Gastroesophageal sphincter (tissue), 4 donors: ENCODE results near the gene RAPGEF5. TPM values are rescaled to one million over a fixed set of nuclear protein-coding genes. Genes with fewer than 3 reads are reported as not detected.

Source experiments
- ATAC-seq: fragments of 150-250 bp; one replicate; pipeline ENCODE4 v1.9.1; 2016; ENCODE audit warnings: mild to moderate bottlenecking, moderate library complexity
- H3K27ac ChIP-seq, 4 donors: fragments of 200-600 bp; sonication (generic) in 3 of 4; 1 replicate in 3 of 4; 2 replicates in 1 of 4; pipeline ENCODE4 v1.5.1; 2016 to 2019
- H3K27me3 ChIP-seq: fragments of 200-600 bp; sonication (generic); one replicate; pipeline ENCODE4 v1.5.1; 2019
- H3K36me3 ChIP-seq, 2 donors: fragments of 200-600 bp; sonication (generic); one replicate each; pipeline ENCODE4 v1.5.1; 2019; ENCODE audit warnings: control low read depth in 1 of 2
- H3K4me1 ChIP-seq, 3 donors: fragments of 200-600 bp; sonication (generic); 1 replicate in 2 of 3; 2 replicates in 1 of 3; pipeline ENCODE4 v1.5.1; 2016 to 2019; ENCODE audit warnings: control low read depth in 2 of 3
- H3K4me3 ChIP-seq, 2 donors: fragments of 200-600 bp; sonication (generic); one replicate each; pipeline ENCODE4 v1.5.1; 2019; ENCODE audit warnings: mild to moderate bottlenecking in 1 of 2, moderate library complexity in 1 of 2
- H3K9me3 ChIP-seq, 3 donors: fragments of 200-600 bp; sonication (generic); one replicate each; pipeline ENCODE4 v1.5.1; 2017 to 2019; ENCODE audit warnings: control low read depth in 2 of 3
- CTCF ChIP-seq, 4 experiments: fragments of 200-600 bp in 2 of 4; fragments of 450-650 bp in 2 of 4; sonication (generic) in 1 of 4; IDR thresholded peaks; one replicate each; pipeline ENCODE4 v1.5.1; 2017 to 2019; ENCODE audit warnings: antibody characterized with exemption in 4 of 4, mild to moderate bottlenecking in 2 of 4, moderate library complexity in 2 of 4
- EP300 ChIP-seq: sonication (generic); formaldehyde crosslinking; IDR thresholded peaks from one replicate; pipeline ENCODE4 v1.6.1; 2017; ENCODE audit warnings: antibody characterized with exemption, mild to moderate bottlenecking
- POLR2A ChIP-seq, 2 donors: fragments of 450-650 bp; IDR thresholded peaks; one replicate each; pipeline ENCODE4 v1.6.1; 2017; ENCODE audit warnings: antibody characterized with exemption in 2 of 2, mild to moderate bottlenecking in 2 of 2, moderate library complexity in 1 of 2
- POLR2AphosphoS5 ChIP-seq: sonication (generic); formaldehyde crosslinking; IDR thresholded peaks from one replicate; pipeline ENCODE4 v1.6.1; 2017; ENCODE audit warnings: antibody characterized with exemption
- WGBS, 2 donors: methylation state at CpG; one replicate each; pipeline ENCODE4 v1.1.5; 2018; ENCODE audit warnings: low coverage in 1 of 2; 5-methylcytosine and 5-hydroxymethylcytosine counted together
- total RNA-seq, 4 donors: library from RNA; depleted of rRNA; stranded (reverse); fragments of >200 nt; gene quantifications; one replicate each; pipeline ENCODE4 v1.1.0, GENCODE V29; 2016

The RAPGEF5 gene
- total RNA-seq, 4 donors from 2014 or later: 21.5 to 29.8 (median 26.6) TPM

GRCh38 chr7:22395222-22395621, 38.3 kb upstream of the RAPGEF5 start:
- Histone ChIP-seq H3K36me3 (no peaks in the 10 kb centered on the region), H3K4me1 (no peaks in the 10 kb centered on the region), H3K9me3 (no peaks in the 10 kb centered on the region), H3K27me3 (no peaks in the 10 kb centered on the region), H3K4me3 (no peak overlapping the region), H3K27ac (no peak overlapping the region)
- TF ChIP-seq EP300 (no peak), POLR2A (IDR thresholded peaks at IDR 0.05) (no peak)
- WGBS, 2 donors: no CpG with 5 or more reads among the region's 6 CpGs
- no peak for ATAC-seq

DNA sequence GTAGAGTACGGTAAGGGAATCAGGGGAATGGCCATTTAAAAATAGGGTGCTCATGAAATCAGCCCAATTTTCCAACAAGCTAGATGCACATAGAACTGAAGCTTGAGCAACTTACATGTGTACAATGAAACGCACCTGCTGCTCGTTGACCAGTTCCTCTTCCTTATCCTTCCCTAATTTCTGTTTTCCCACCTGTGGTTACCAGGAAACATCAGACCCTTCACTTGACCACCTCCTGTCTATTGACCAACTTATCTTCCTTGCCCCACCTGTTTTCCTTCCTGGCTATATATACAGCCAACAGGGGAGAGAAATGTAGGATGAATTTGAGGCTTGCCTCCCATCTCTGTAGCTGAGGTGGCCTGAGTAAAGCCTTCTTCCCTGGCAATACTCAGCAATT, 37.8 kb upstream of the RAPGEF5 start:
- TF ChIP-seq POLR2AphosphoS5 (no peak), EP300 (no peak), POLR2A (IDR thresholded peaks at IDR 0.05) (no peak), CTCF (IDR thresholded peaks at IDR 0.05) (no peak)
- no peak for ATAC-seq
- no peaks in the 10 kb centered on the region for H3K9me3 ChIP-seq
- H3K4me1 ChIP-seq: no peaks in the 10 kb centered on the region
- H3K27ac ChIP-seq: no peak overlapping the region
- no peaks in the 10 kb centered on the region for H3K27me3 ChIP-seq
- H3K4me3 ChIP-seq: no peak overlapping the region
- H3K36me3 ChIP-seq: no peaks in the 10 kb centered on the region
- 63 to 73% methylated on average over 1 to 3 of the region's 3 CpGs for WGBS, 2 donors

DNA sequence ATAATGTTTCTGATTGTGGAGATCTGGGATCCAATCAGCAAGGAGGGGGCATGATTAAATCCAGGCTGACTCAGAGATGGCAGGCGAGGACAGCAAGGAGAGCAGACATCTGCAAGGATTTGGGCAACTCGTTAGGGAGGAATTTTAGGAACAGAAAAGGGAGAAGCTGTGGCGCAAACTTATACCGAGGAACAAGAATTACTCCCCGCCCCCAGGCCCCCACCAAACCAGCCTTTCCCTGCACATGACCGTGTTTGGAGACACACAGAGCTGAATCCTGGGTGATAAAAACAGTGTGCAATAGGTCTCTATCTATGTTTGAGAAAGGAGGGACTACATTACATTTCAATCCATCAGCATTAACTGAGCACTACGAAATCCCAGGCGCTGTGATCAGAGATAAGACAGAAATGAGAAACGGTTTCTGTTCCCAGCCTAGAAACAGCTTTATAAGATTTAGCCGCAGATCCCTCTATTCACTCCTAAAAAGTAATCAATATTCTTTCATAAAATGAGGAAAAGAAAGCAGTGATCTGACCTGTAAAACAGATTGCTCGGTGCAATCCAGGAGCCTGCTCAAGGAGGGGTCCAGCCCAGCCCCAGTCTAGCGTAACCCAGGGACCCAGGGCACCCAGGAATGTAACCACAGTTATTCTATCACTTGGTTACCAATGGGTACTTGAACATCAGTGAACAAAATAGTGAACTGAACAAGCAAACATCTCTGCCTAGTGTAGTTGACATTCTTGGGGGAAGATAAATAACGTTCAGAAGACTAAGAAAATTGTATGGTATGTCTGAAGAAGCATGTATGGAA, 37.2 kb upstream of the RAPGEF5 start:
- 42 to 64% methylated on average over 8 to 13 of the region's 13 CpGs for WGBS, 2 donors
- Histone ChIP-seq H3K36me3 (no peaks in the 10 kb centered on the region), H3K4me3 (no peak overlapping the region), H3K27ac (no peak overlapping the region), H3K27me3 (no peaks in the 10 kb centered on the region), H3K4me1 (no peaks in the 10 kb centered on the region), H3K9me3 (no peaks in the 10 kb centered on the region)
- no peak for ATAC-seq
- no peak for TF ChIP-seq POLR2AphosphoS5
- TF ChIP-seq EP300: no peak
- no peak for TF ChIP-seq CTCF (IDR thresholded peaks at IDR 0.05)
- no peak for TF ChIP-seq POLR2A (IDR thresholded peaks at IDR 0.05)

- Histone ChIP-seq H3K36me3 (no peaks in the 10 kb centered on the region), H3K9me3 (no peaks in the 10 kb centered on the region), H3K4me3 (no peak overlapping the region), H3K27ac (no peak overlapping the region), H3K27me3 (no peaks in the 10 kb centered on the region), H3K4me1 (no peaks in the 10 kb centered on the region)
- WGBS, 2 donors: 50 to 56% methylated on average over 1 of the region's 1 CpG
- no peak for ATAC-seq
- no peak for TF ChIP-seq POLR2AphosphoS5
- TF ChIP-seq CTCF (IDR thresholded peaks at IDR 0.05): no peak
- TF ChIP-seq POLR2A (IDR thresholded peaks at IDR 0.05): no peak
- TF ChIP-seq EP300: no peak
These were observed 33.6 kb upstream of the RAPGEF5 start for GRCh38 chr7:22390516-22390915.

GRCh38 chr7:22389892-22390291, 32.9 kb upstream of the RAPGEF5 start:
- H3K27me3 ChIP-seq: no peaks in the 10 kb centered on the region
- no peaks in the 10 kb centered on the region for H3K9me3 ChIP-seq
- no peak overlapping the region for H3K4me3 ChIP-seq
- no peaks in the 10 kb centered on the region for H3K36me3 ChIP-seq
- WGBS, 2 donors: 83 to 97% methylated on average over 1 to 2 of the region's 2 CpGs
- H3K27ac ChIP-seq: no peak overlapping the region
- H3K4me1 ChIP-seq: no peaks in the 10 kb centered on the region
- no peak for ATAC-seq
- TF ChIP-seq POLR2A (IDR thresholded peaks at IDR 0.05): no peak
- no peak for TF ChIP-seq POLR2AphosphoS5
- no peak for TF ChIP-seq EP300
- TF ChIP-seq CTCF (IDR thresholded peaks at IDR 0.05): no peak
